ENCODE measurements around the gene HS3ST3A1.

- TF ChIP-seq, protein P1, sequence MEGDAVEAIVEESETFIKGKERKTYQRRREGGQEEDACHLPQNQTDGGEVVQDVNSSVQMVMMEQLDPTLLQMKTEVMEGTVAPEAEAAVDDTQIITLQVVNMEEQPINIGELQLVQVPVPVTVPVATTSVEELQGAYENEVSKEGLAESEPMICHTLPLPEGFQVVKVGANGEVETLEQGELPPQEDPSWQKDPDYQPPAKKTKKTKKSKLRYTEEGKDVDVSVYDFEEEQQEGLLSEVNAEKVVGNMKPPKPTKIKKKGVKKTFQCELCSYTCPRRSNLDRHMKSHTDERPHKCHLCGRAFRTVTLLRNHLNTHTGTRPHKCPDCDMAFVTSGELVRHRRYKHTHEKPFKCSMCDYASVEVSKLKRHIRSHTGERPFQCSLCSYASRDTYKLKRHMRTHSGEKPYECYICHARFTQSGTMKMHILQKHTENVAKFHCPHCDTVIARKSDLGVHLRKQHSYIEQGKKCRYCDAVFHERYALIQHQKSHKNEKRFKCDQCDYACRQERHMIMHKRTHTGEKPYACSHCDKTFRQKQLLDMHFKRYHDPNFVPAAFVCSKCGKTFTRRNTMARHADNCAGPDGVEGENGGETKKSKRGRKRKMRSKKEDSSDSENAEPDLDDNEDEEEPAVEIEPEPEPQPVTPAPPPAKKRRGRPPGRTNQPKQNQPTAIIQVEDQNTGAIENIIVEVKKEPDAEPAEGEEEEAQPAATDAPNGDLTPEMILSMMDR (IDR thresholded peaks at IDR 0.05 in 8 of 11, conservative IDR thresholded peaks at IDR 0.05 in 3 of 11): no peak
- TF ChIP-seq POLR2AphosphoS5 (IDR thresholded peaks at IDR 0.05): no peak
- no peak for TF ChIP-seq POLR2A (IDR thresholded peaks at IDR 0.05)
Measured at GRCh38 chr17:13531721-13532120, 70.0 kb downstream of the HS3ST3A1 start.
